IMR-90 (cell line): Measurements from ENCODE around the gene XIST. TPM values are rescaled to one million over a fixed set of nuclear protein-coding genes. Genes with fewer than 3 reads are reported as not detected.

Source experiments
- ATAC-seq: fragments of 200-7000 bp; cut with Tn5 transposase; 2 replicates; pipeline ENCODE4 v1.9.1; 2020; ENCODE audit warnings: low read depth, mild to moderate bottlenecking, moderate library complexity
- BruUV-seq: library from RNA; stranded (reverse); fragments of 400-500 nt; replicated peaks from 2 replicates; lab custom pipeline; 2021; lab: Mats Ljungman, UMichigan
- CTCF ChIA-PET: fragments of 300-600 bp; formaldehyde crosslinking; extraction: SDS; loops from one replicate; lab custom pipeline; 2021; ENCODE audit warnings: antibody characterized with exemption; lab: Yijun Ruan, JAX
- POLR2A ChIA-PET: fragments of 300-600 bp; sonication (Branson Sonifier 250); formaldehyde crosslinking; loops from one replicate; lab custom pipeline; 2022; ENCODE audit warnings: antibody characterized with exemption; ENCODE audit not compliant: unreplicated experiment; lab: Charles Lee
- DNase-seq: peaks from one replicate; pipeline ENCODE4 v3.0.0; 2013
- H2AFZ ChIP-seq: replicated peaks from 2 replicates; pipeline ENCODE3; 2013; ENCODE audit warnings: low read length, mild to moderate bottlenecking; ENCODE audit not compliant: poor library complexity
- H2AK5ac ChIP-seq: 2 replicates; pipeline ENCODE4 v1.6.1; 2013; ENCODE audit warnings: low read depth, low read length, inconsistent platforms
- H2AK9ac ChIP-seq: replicated peaks from 2 replicates; pipeline ENCODE3; 2013; ENCODE audit warnings: mild to moderate bottlenecking, low read depth, low read length, moderate library complexity; ENCODE audit not compliant: poor library complexity
- H2BK120ac ChIP-seq: 2 replicates; pipeline ENCODE4 v1.6.1; 2013; ENCODE audit warnings: low read depth, low read length, inconsistent platforms
- H2BK15ac ChIP-seq: 3 replicates; pipeline ENCODE4 v1.6.1; 2013; ENCODE audit warnings: low read depth, low read length, inconsistent platforms
- H2BK20ac ChIP-seq: 2 replicates; pipeline ENCODE4 v1.6.1; 2013; ENCODE audit warnings: low read depth, mild to moderate bottlenecking, inconsistent platforms, low read length, moderate library complexity
- H2BK5ac ChIP-seq: 2 replicates; pipeline ENCODE4 v1.6.1; 2013; ENCODE audit warnings: mild to moderate bottlenecking, low read depth, low read length, inconsistent platforms; ENCODE audit not compliant: poor library complexity, severe bottlenecking
- H3K14ac ChIP-seq: replicated peaks from 2 replicates; pipeline ENCODE4 v1.6.1; 2013; ENCODE audit warnings: low read depth, low read length, inconsistent platforms
- H3K18ac ChIP-seq: 2 replicates; pipeline ENCODE4 v1.6.1; 2013; ENCODE audit warnings: low read depth, low read length, control low read depth
- H3K23ac ChIP-seq: 2 replicates; pipeline ENCODE4 v1.6.1; 2013; ENCODE audit warnings: low read depth, low read length, inconsistent platforms
- H3K27ac ChIP-seq: 2 replicates; pipeline ENCODE4 v1.5.1; 2013; ENCODE audit warnings: mild to moderate bottlenecking, control low read depth, low read length; ENCODE audit not compliant: insufficient read depth
- H3K27me3 ChIP-seq: 2 replicates; pipeline ENCODE4 v1.6.1; 2013; ENCODE audit warnings: low read length; ENCODE audit not compliant: control insufficient read depth, insufficient read depth
- H3K36me3 ChIP-seq: 2 replicates; pipeline ENCODE4 v1.6.1; 2013; ENCODE audit warnings: low read length, mixed read lengths; ENCODE audit not compliant: control insufficient read depth, insufficient read depth
- H3K4ac ChIP-seq: 2 replicates; pipeline ENCODE4 v1.6.1; 2013; ENCODE audit warnings: low read depth, low read length, inconsistent platforms
- H3K4me1 ChIP-seq: 2 replicates; pipeline ENCODE4 v1.6.1; 2013; ENCODE audit warnings: low read length, mixed read lengths; ENCODE audit not compliant: control insufficient read depth, insufficient read depth
- H3K4me2 ChIP-seq: 2 replicates; pipeline ENCODE4 v1.6.1; 2013; ENCODE audit warnings: low read depth, mild to moderate bottlenecking, control low read depth, low read length, moderate library complexity
- H3K4me3 ChIP-seq: 2 replicates; pipeline ENCODE4 v1.5.1; 2013; ENCODE audit warnings: low read depth, mild to moderate bottlenecking, control low read depth, low read length, moderate library complexity; ENCODE audit not compliant: insufficient read depth
- H3K56ac ChIP-seq: 2 replicates; pipeline ENCODE4 v1.6.1; 2013; ENCODE audit warnings: low read length, inconsistent platforms; ENCODE audit not compliant: insufficient read depth; ENCODE audit errors: extremely low read depth
- H3K79me1 ChIP-seq, 2 experiments: 2 replicates each; pipeline ENCODE4 v1.6.1; 2013; ENCODE audit warnings: low read length in 2 of 2, inconsistent platforms in 1 of 2, low read depth in 1 of 2
- H3K9ac ChIP-seq: 2 replicates; pipeline ENCODE4 v1.6.1; 2013; ENCODE audit warnings: low read depth, low read length, control low read depth
- H3K9me1 ChIP-seq: 2 replicates; pipeline ENCODE4 v1.6.1; 2013; ENCODE audit warnings: low read length, inconsistent platforms; ENCODE audit not compliant: insufficient read depth
- H3K9me3 ChIP-seq: 2 replicates; pipeline ENCODE4 v1.6.1; 2013; ENCODE audit warnings: low read length; ENCODE audit not compliant: control insufficient read depth, insufficient read depth
- H4K20me1 ChIP-seq: 2 replicates; pipeline ENCODE4 v1.6.1; 2013; ENCODE audit warnings: low read length, inconsistent platforms; ENCODE audit not compliant: insufficient read depth
- H4K5ac ChIP-seq: 2 replicates; pipeline ENCODE4 v1.6.1; 2013; ENCODE audit warnings: mild to moderate bottlenecking, low read depth, low read length, control low read depth
- H4K8ac ChIP-seq, 2 experiments: 2 replicates each; pipeline ENCODE4 v1.6.1; 2013; ENCODE audit warnings: low read depth in 2 of 2, low read length in 2 of 2, control low read depth in 1 of 2, inconsistent platforms in 1 of 2
- H4K91ac ChIP-seq: 2 replicates; pipeline ENCODE4 v1.6.1; 2013; ENCODE audit warnings: low read depth, low read length, inconsistent platforms; ENCODE audit not compliant: insufficient read depth
- CEBPB ChIP-seq: IDR thresholded peaks from 2 replicates; pipeline ENCODE4 v1.6.1; 2012; ENCODE audit warnings: low read depth, low read length, improper control_type of control experiment
- CHD1 ChIP-seq: IDR thresholded peaks from 2 replicates; pipeline ENCODE4 v1.6.1; 2012; ENCODE audit warnings: low read depth, low read length, improper control_type of control experiment
- MAZ ChIP-seq: IDR thresholded peaks from 2 replicates; pipeline ENCODE4 v1.6.1; 2012; ENCODE audit warnings: low read depth, mild to moderate bottlenecking, low read length, improper control_type of control experiment, moderate library complexity, borderline replicate concordance
- NFE2L2 ChIP-seq: fragments of 150-350 bp; IDR thresholded peaks from 2 replicates; pipeline ENCODE4 v1.6.1; 2016; ENCODE audit warnings: low read depth, mild to moderate bottlenecking, low read length
- RCOR1 ChIP-seq: IDR thresholded peaks from 2 replicates; pipeline ENCODE4 v1.6.1; 2012; ENCODE audit warnings: mild to moderate bottlenecking, low read length, improper control_type of control experiment; ENCODE audit not compliant: insufficient replicate concordance
- whole genome bisulfite sequencing, 2 experiments: methylation state at CpG; one replicate each; pipeline versions ENCODE4 v1.1.5 to v1.1.7; 2013; ENCODE audit warnings: missing lambda C conversion rate in 2 of 2; ENCODE audit not compliant: insufficient read length in 1 of 2; ENCODE audit errors: extremely low coverage in 2 of 2; 5-methylcytosine and 5-hydroxymethylcytosine counted together
- dilution Hi-C: fragments of 300-500 bp; cut with HindIII; formaldehyde crosslinking; loops from one replicate; pipeline ENCODE4 v1.14.3; 2018; ENCODE audit warnings: low sequenced_read_pairs; ENCODE audit not compliant: unreplicated experiment
- in situ Hi-C: fragments of 300-500 bp; cut with MboI; formaldehyde crosslinking; loops from 3 replicates; pipeline ENCODE4 v1.14.3; 2019; ENCODE audit warnings: low sequenced_read_pairs, inconsistent platforms, mixed read lengths
- intact Hi-C: fragments of 100-400 bp; cut with micrococcal nuclease; formaldehyde crosslinking; loops from 2 replicates; pipeline ENCODE4 v1.10.0; 2022
- polyA plus RNA-seq, 3 experiments: library from polyadenylated mRNA; depleted of rRNA; stranded (reverse); fragments of >200 nt; gene quantifications; 2 replicates each; pipeline ENCODE4 v1.2.3, GENCODE V29; 2012; ENCODE audit warnings: low replicate concordance in 1 of 3
- total RNA-seq: library from RNA; depleted of rRNA; stranded (reverse); fragments of >200 nt; gene quantifications from 2 replicates; pipeline ENCODE4 v1.2.3, GENCODE V29; 2012

Gene XIST
- total and polyA plus RNA-seq, 2 of the 4 experiments (the other 2 are of a cell fraction): 48.9 to 159 TPM

- no peaks in the 10 kb centered on the region for H3K27me3 ChIP-seq
- peaks cover 31% of the 10 kb centered on the region for H4K20me1 ChIP-seq
- no peak overlapping the region for H4K8ac ChIP-seq
- H3K4me3 ChIP-seq: no peak overlapping the region
- in situ Hi-C loops: no loop called here
- H2BK120ac ChIP-seq: no peak overlapping the region
- no peak overlapping the region for H2BK5ac ChIP-seq
- H3K23ac ChIP-seq: no peak overlapping the region
- H4K91ac ChIP-seq: no peak overlapping the region
- no peak overlapping the region for H3K9ac ChIP-seq
- dilution Hi-C loops: no loop called here
- H3K27ac ChIP-seq: no peak overlapping the region
- H3K4me2 ChIP-seq: no peak overlapping the region
- BruUV-seq: no TSS peak
- no peak overlapping the region for H4K5ac ChIP-seq
- no peak overlapping the region for H3K14ac ChIP-seq
- POLR2A ChIA-PET: no interaction called here
- no peak overlapping the region for H2AK9ac ChIP-seq
- peaks cover 12% of the 10 kb centered on the region for H3K36me3 ChIP-seq
- no peaks in the 10 kb centered on the region for H3K4me1 ChIP-seq
- no peak overlapping the region for H3K56ac ChIP-seq
- H3K9me1 ChIP-seq: no peaks in the 10 kb centered on the region
- no peak overlapping the region for H3K4ac ChIP-seq
- H2AFZ ChIP-seq: no peak overlapping the region
- no peaks in the 10 kb centered on the region for H3K9me3 ChIP-seq
- no peak for ATAC-seq
- no peaks in the 10 kb centered on the region for H3K79me1 ChIP-seq
- no peak overlapping the region for H2AK5ac ChIP-seq
- TF ChIP-seq CHD1 (no peak), MAZ (no peak), RCOR1 (no peak), NFE2L2 (no peak), CEBPB (no peak)
- intact Hi-C loops: no loop called here
- CTCF ChIA-PET: no interaction called here
- H2BK20ac ChIP-seq: no peak overlapping the region
- no peak overlapping the region for H3K18ac ChIP-seq
- DNase-seq: no peak
- no peak overlapping the region for H2BK15ac ChIP-seq
- no CpG with 5 or more reads among the region's 4 CpGs for WGBS, 2 experiments
Measured at GRCh38 chrX:73822775-73823174, 29.7 kb downstream of the XIST start.
